Measurements from ENCODE around the gene CTSZ.

DNA sequence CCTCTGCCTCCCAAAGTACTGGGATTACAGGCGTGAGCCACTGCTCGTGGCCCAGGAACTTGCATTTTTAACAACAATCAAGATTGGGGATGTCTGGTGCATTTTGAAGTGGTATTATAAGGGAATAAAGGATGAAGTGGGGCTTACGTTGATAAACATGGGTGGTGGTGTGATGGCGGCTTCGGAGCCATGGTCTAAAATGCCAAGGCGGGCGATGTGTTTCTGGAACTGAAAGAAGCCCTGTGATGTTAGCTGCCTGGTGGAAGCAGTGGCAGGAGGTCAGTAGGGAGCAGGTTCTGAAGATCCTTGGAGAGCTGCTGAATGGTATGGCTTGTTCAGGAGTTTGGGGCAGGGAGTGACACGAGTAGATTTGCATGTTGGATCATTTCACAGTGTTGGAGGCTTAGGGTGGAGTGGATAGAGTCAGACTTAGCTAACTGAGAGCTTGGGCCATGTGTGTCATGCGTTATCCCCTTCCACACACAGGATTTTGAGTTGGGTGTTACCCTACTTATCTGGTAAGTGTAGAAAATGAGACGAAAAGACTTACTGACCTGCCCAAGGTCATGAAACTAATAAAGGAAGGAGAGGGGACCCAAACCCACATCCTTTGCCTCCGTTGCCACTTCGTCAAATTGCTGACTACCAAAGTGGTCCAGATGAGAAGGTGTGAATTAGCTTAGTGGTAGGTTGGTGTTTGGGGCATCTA is 24.5 kb downstream of the CTSZ start:
- TF ChIP-seq, protein P1, sequence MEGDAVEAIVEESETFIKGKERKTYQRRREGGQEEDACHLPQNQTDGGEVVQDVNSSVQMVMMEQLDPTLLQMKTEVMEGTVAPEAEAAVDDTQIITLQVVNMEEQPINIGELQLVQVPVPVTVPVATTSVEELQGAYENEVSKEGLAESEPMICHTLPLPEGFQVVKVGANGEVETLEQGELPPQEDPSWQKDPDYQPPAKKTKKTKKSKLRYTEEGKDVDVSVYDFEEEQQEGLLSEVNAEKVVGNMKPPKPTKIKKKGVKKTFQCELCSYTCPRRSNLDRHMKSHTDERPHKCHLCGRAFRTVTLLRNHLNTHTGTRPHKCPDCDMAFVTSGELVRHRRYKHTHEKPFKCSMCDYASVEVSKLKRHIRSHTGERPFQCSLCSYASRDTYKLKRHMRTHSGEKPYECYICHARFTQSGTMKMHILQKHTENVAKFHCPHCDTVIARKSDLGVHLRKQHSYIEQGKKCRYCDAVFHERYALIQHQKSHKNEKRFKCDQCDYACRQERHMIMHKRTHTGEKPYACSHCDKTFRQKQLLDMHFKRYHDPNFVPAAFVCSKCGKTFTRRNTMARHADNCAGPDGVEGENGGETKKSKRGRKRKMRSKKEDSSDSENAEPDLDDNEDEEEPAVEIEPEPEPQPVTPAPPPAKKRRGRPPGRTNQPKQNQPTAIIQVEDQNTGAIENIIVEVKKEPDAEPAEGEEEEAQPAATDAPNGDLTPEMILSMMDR (IDR thresholded peaks at IDR 0.05), result no peak
- no peak for TF ChIP-seq ZFX (IDR thresholded peaks at IDR 0.05; ENCODE audit: borderline replicate concordance)
